Measurements from ENCODE around the gene KCNH4. TPM values are rescaled to one million over a fixed set of nuclear protein-coding genes. Genes with fewer than 3 reads are reported as not detected.

KCNH4 gene
- total RNA-seq, 1 experiment from 2014 or later = 0.24 TPM

- ChIA-PET POLR2A (interaction anchor here (0.5 kb wide), 1 partner anchor 349 kb away, joined by 3 read pairs; no protein-coding TSS in a partner anchor), CTCF (interaction anchor here (0.5 to 1.6 kb wide), 20 partner anchors 12 to 411 kb away, joined by 3 to 11 read pairs (median 4); partner anchors contain the start of genes DHX58, KAT2A, KCNH4 and NKIRAS2)
- DNase-seq (ENCODE audit: low spot score) (peak; percentile 69), ATAC-seq (peak; percentile 92)
- H3K27me3 Mint-ChIP-seq (ENCODE audit: low read depth) = no peaks in the 10 kb centered on the region
- peaks cover 42% of the 10 kb centered on the region for H3K4me1 Mint-ChIP-seq
- no peaks in the 10 kb centered on the region for H3K9me3 Mint-ChIP-seq
- peak overlapping the region; percentile 15; the same call in 1 of the 2 replicates for H3K4me3 Mint-ChIP-seq
- peak overlapping the region; percentile 97 for H3K27ac Mint-ChIP-seq
- 0 out of 2 replicates have a peak, but pooled peaks have one; percentile 38 for TF ChIP-seq ZNF232 (CRISPR knock-in tag; IDR thresholded peaks at IDR 0.05)
- TF ChIP-seq GRHL2 (CRISPR knock-in tag; IDR thresholded peaks at IDR 0.05; ENCODE audit: insufficient replicate concordance, severe bottlenecking) = no peak
- H3K36me3 Mint-ChIP-seq = peaks cover 2% of the 10 kb centered on the region; the same call in 1 of the 2 replicates
These were observed 45.0 kb downstream of the KCNH4 start for GRCh38 chr17:42135664-42136653.

- Mint-ChIP-seq H3K27me3 (ENCODE audit: low read depth) (no peaks in the 10 kb centered on the region), H3K9me3 (no peaks in the 10 kb centered on the region), H3K4me1 (peaks cover 45% of the 10 kb centered on the region), H3K36me3 (peaks cover 2% of the 10 kb centered on the region; the same call in 1 of the 2 replicates), H3K27ac (peak overlapping the region; percentile 97), H3K4me3 (peak overlapping the region; percentile 3; the same call in 1 of the 2 replicates)
- ATAC-seq (no peak), DNase-seq (ENCODE audit: low spot score) (no peak)
- ChIA-PET CTCF (interaction anchor here (0.8 to 2.3 kb wide), 14 partner anchors 11 to 383 kb away, joined by 3 to 11 read pairs (median 4); partner anchors contain the start of genes DHX58, HSPB9, KAT2A and KCNH4), POLR2A (interaction anchor here (0.7 kb wide), 1 partner anchor 141 kb away, joined by 3 read pairs; the partner anchor contains the start of gene STAT5B)
- TF ChIP-seq ZNF263 (CRISPR knock-in tag; IDR thresholded peaks at IDR 0.05; ENCODE audit: low read depth) (no peak), CREB1 (CRISPR knock-in tag; IDR thresholded peaks at IDR 0.05) (no peak), E2F5 (CRISPR knock-in tag; IDR thresholded peaks at IDR 0.05) (no peak)
These were observed 45.8 kb downstream of the KCNH4 start for GRCh38 chr17:42135151-42135550.

GRCh38 chr17:42133461-42134041, 47.4 kb downstream of the KCNH4 start:
- CTCF ChIA-PET = interaction anchor here (1.1 to 2.3 kb wide), 2 partner anchors 10 to 32 kb away, joined by 3 to 6 read pairs; partner anchors contain the start of gene HSPB9
- H3K36me3 Mint-ChIP-seq = peaks cover 11% of the 10 kb centered on the region
- no peaks in the 10 kb centered on the region for H3K9me3 Mint-ChIP-seq
- TF ChIP-seq ZNF671 (CRISPR knock-in tag; IDR thresholded peaks at IDR 0.05) = no peak
- no peak for TF ChIP-seq GRHL2 (CRISPR knock-in tag; IDR thresholded peaks at IDR 0.05; ENCODE audit: insufficient replicate concordance, severe bottlenecking)
- TF ChIP-seq ERG (CRISPR knock-in tag; IDR thresholded peaks at IDR 0.05) = no peak
- TF ChIP-seq ZNF263 (CRISPR knock-in tag; IDR thresholded peaks at IDR 0.05; ENCODE audit: low read depth) = no peak
- TF ChIP-seq GABPB1 (CRISPR knock-in tag; IDR thresholded peaks at IDR 0.05) = no peak
- TF ChIP-seq SOX15 (CRISPR knock-in tag; IDR thresholded peaks at IDR 0.05) = no peak
- no peak for TF ChIP-seq USF2 (CRISPR knock-in tag; IDR thresholded peaks at IDR 0.05)
- TF ChIP-seq NR2C2 (CRISPR knock-in tag; IDR thresholded peaks at IDR 0.05) = no peak
- TF ChIP-seq ZNF396 (CRISPR knock-in tag; IDR thresholded peaks at IDR 0.05; ENCODE audit: borderline replicate concordance) = no peak
- no peak for TF ChIP-seq CREB1 (CRISPR knock-in tag; IDR thresholded peaks at IDR 0.05)
- no peak for TF ChIP-seq ZNF121 (CRISPR knock-in tag; IDR thresholded peaks at IDR 0.05)
- no peak for TF ChIP-seq CBFB (CRISPR knock-in tag; IDR thresholded peaks at IDR 0.05; ENCODE audit: low read depth)
- TF ChIP-seq SMAD4 (CRISPR knock-in tag; IDR thresholded peaks at IDR 0.05) = no peak
- TF ChIP-seq TCF7 (CRISPR knock-in tag; IDR thresholded peaks at IDR 0.05; ENCODE audit: low read depth) = no peak
- no peak for TF ChIP-seq NR3C1 (CRISPR knock-in tag; conservative IDR thresholded peaks at IDR 0.05; ENCODE audit: low read depth)
- no peak for TF ChIP-seq USF1 (CRISPR knock-in tag; IDR thresholded peaks at IDR 0.05)
- H3K27ac Mint-ChIP-seq = peak overlapping the region; percentile 62
- H3K4me3 Mint-ChIP-seq = no peak overlapping the region
- H3K4me1 Mint-ChIP-seq = peaks cover 42% of the 10 kb centered on the region
- ATAC-seq = no peak
- POLR2A ChIA-PET = no interaction called here
- no peak for DNase-seq (ENCODE audit: low spot score)
- H3K27me3 Mint-ChIP-seq (ENCODE audit: low read depth) = no peaks in the 10 kb centered on the region

All from WTC11 (cell line).